CD14-positive monocyte (primary cell): ENCODE data around the gene PUDP. TPM values are rescaled to one million over a fixed set of nuclear protein-coding genes. Genes with fewer than 3 reads are reported as not detected.

Experiments used
- DNase-seq, 3 donors: peaks; one replicate each; pipeline ENCODE4 v3.0.0-alpha.2; 2011 to 2022
- H2AFZ ChIP-seq: 2 replicates; pipeline ENCODE4 v1.6.0; 2012; ENCODE audit warnings: mild to moderate bottlenecking, low read depth, low read length, inconsistent platforms; ENCODE audit not compliant: insufficient read depth, poor library complexity, severe bottlenecking
- H3K27ac ChIP-seq, 2 donors: 1 replicate in 1 of 2; 2 replicates in 1 of 2; pipeline ENCODE4 v1.5.1; 2012 to 2013; ENCODE audit warnings: low read length in 2 of 2, control low read depth in 1 of 2, inconsistent platforms in 1 of 2, low read depth in 1 of 2, mild to moderate bottlenecking in 1 of 2
- H3K27me3 ChIP-seq, 2 donors: one replicate each; pipeline versions ENCODE4 v1.6.0 to v1.6.1; 2011 to 2013; ENCODE audit warnings: low read length in 2 of 2; ENCODE audit not compliant: control insufficient read depth in 2 of 2, insufficient read depth in 2 of 2
- H3K36me3 ChIP-seq, 2 donors: replicated peaks in 1 of 2; 1 replicate in 1 of 2; 2 replicates in 1 of 2; pipeline versions ENCODE4 v1.5.1 to v1.6.1; 2012 to 2013; ENCODE audit warnings: low read length in 2 of 2, control low read depth in 1 of 2, inconsistent platforms in 1 of 2, mild to moderate bottlenecking in 1 of 2; ENCODE audit not compliant: insufficient read depth in 2 of 2, control insufficient read depth in 1 of 2
- H3K4me1 ChIP-seq, 2 donors: 1 replicate in 1 of 2; 2 replicates in 1 of 2; pipeline versions ENCODE4 v1.5.1 to v1.6.1; 2012 to 2013; ENCODE audit warnings: low read length in 2 of 2, control low read depth in 1 of 2, inconsistent platforms in 1 of 2, mild to moderate bottlenecking in 1 of 2, moderate library complexity in 1 of 2; ENCODE audit not compliant: insufficient read depth in 2 of 2, control insufficient read depth in 1 of 2
- H3K4me2 ChIP-seq: replicated peaks from 2 replicates; pipeline ENCODE3; 2012; ENCODE audit warnings: low read length, moderate library complexity, mild to moderate bottlenecking; ENCODE audit not compliant: poor library complexity, severe bottlenecking; ENCODE audit errors: extremely low read depth
- H3K4me3 ChIP-seq, 3 experiments: fragments of 200-600 bp in 1 of 3; sonication (generic) in 1 of 3; replicated peaks in 1 of 3; 1 replicate in 2 of 3; 2 replicates in 1 of 3; pipeline ENCODE4 v1.5.1; 2011 to 2013; ENCODE audit warnings: low read length in 3 of 3, mild to moderate bottlenecking in 3 of 3, control low read depth in 2 of 3, low read depth in 2 of 3, inconsistent platforms in 1 of 3, moderate library complexity in 1 of 3
- H3K79me2 ChIP-seq: 2 replicates; pipeline ENCODE4 v1.6.0; 2012; ENCODE audit warnings: mild to moderate bottlenecking, control low read depth, inconsistent platforms, low read length, moderate library complexity; ENCODE audit not compliant: insufficient read depth
- H3K9ac ChIP-seq: 2 replicates; pipeline ENCODE4 v1.6.0; 2017; ENCODE audit warnings: low read length, mild to moderate bottlenecking; ENCODE audit not compliant: insufficient read depth, poor library complexity, severe bottlenecking
- H3K9me3 ChIP-seq, 2 donors: replicated peaks in 1 of 2; 1 replicate in 1 of 2; 2 replicates in 1 of 2; pipeline versions ENCODE4 v1.5.1 to v1.6.1; 2012 to 2013; ENCODE audit warnings: low read length in 2 of 2, control low read depth in 1 of 2; ENCODE audit not compliant: control insufficient read depth in 1 of 2, insufficient read depth in 1 of 2
- H4K20me1 ChIP-seq: 2 replicates; pipeline ENCODE4 v1.6.0; 2012; ENCODE audit warnings: mild to moderate bottlenecking, low read length, control low read depth, moderate library complexity; ENCODE audit not compliant: insufficient read depth
- H3K27ac Mint-ChIP-seq, 7 donors: one replicate each; pipeline ENCODE4 v1.8.0; 2020; ENCODE audit warnings: mild to moderate bottlenecking in 7 of 7, mixed read lengths in 7 of 7, moderate library complexity in 6 of 7, inconsistent platforms in 2 of 7
- H3K27me3 Mint-ChIP-seq, 3 donors: one replicate each; pipeline ENCODE4 v1.8.0; 2021 to 2022; ENCODE audit warnings: low read depth in 3 of 3, mild to moderate bottlenecking in 3 of 3, mixed read lengths in 3 of 3, moderate library complexity in 3 of 3, inconsistent platforms in 1 of 3
- H3K36me3 Mint-ChIP-seq, 2 donors: one replicate each; pipeline ENCODE4 v1.8.0; 2020; ENCODE audit warnings: mixed read lengths in 2 of 2, inconsistent platforms in 1 of 2, mild to moderate bottlenecking in 1 of 2
- H3K4me1 Mint-ChIP-seq: one replicate; pipeline ENCODE4 v1.8.0; 2020; ENCODE audit warnings: mild to moderate bottlenecking, mixed read lengths
- H3K4me3 Mint-ChIP-seq, 2 donors: one replicate each; pipeline ENCODE4 v1.8.0; 2020; ENCODE audit warnings: mild to moderate bottlenecking in 2 of 2, mixed read lengths in 2 of 2, moderate library complexity in 1 of 2
- H3K9me3 Mint-ChIP-seq, 7 donors: one replicate each; pipeline ENCODE4 v1.8.0; 2020 to 2022; ENCODE audit warnings: mixed read lengths in 7 of 7, mild to moderate bottlenecking in 6 of 7, moderate library complexity in 6 of 7, inconsistent platforms in 2 of 7
- CTCF ChIP-seq: fragments of 200-600 bp; IDR thresholded peaks from one replicate; pipeline ENCODE4 v1.8.0; 2022; ENCODE audit warnings: antibody characterized with exemption, mild to moderate bottlenecking
- WGBS: methylation state at CpG from one replicate; pipeline ENCODE4 v1.1.5; 2013; ENCODE audit warnings: missing lambda C conversion rate; ENCODE audit not compliant: insufficient coverage; 5-methylcytosine and 5-hydroxymethylcytosine counted together
- intact Hi-C, 2 donors: fragments of 100-400 bp; cut with micrococcal nuclease; formaldehyde crosslinking; loops; one replicate each; pipeline versions ENCODE4 v1.15.0 to v1.15.1; 2023
- polyA plus RNA-seq, 3 donors: library from polyadenylated mRNA; depleted of rRNA in 1 of 3; unstranded in 2 of 3; stranded (reverse) in 1 of 3; fragments of 300-500 nt in 2 of 3; fragments of >200 nt in 1 of 3; fragmentation: Illumina TruSeq in 2 of 3; gene quantifications; 1 replicate in 2 of 3; 2 replicates in 1 of 3; pipeline ENCODE4 v1.2.3, GENCODE V29; 2012 to 2021

PUDP gene
- polyA plus RNA-seq, 3 donors, result 21.4 to 49.5 (median 45.4) TPM

GRCh38 chrX:7158468-7158990 lies 10.6 kb upstream of the PUDP start:
- peaks cover 0 to 8% (median 5%) of the 10 kb centered on the region in 3 donors for H3K27me3 Mint-ChIP-seq
- peaks cover 2 to 3% of the 10 kb centered on the region in 2 donors for H3K36me3 Mint-ChIP-seq
- H3K79me2 ChIP-seq, result no peaks in the 10 kb centered on the region
- no peak overlapping the region for H3K4me3 Mint-ChIP-seq
- no peaks in the 10 kb centered on the region for H3K36me3 ChIP-seq
- no peak for TF ChIP-seq CTCF
- WGBS, result no CpG with 5 or more reads among the region's 5 CpGs
- no peaks in the 10 kb centered on the region for H4K20me1 ChIP-seq
- peaks cover 3 to 4% of the 10 kb centered on the region in 2 donors for H3K4me1 ChIP-seq
- peaks cover 0 to 1% (median 0%) of the 10 kb centered on the region in 7 donors for H3K9me3 Mint-ChIP-seq
- H3K27me3 ChIP-seq, result peaks cover 0 to 3% of the 10 kb centered on the region in 2 donors
- no peaks in the 10 kb centered on the region for H3K9me3 ChIP-seq
- no peak overlapping the region for H3K4me3 ChIP-seq
- no peak for DNase-seq
- H3K27ac Mint-ChIP-seq, result no peak overlapping the region
- H3K4me1 Mint-ChIP-seq, result peaks cover 7% of the 10 kb centered on the region
- intact Hi-C loops, result no loop called here
- no peak overlapping the region for H2AFZ ChIP-seq
- no peak overlapping the region for H3K4me2 ChIP-seq
- H3K27ac ChIP-seq, result no peak overlapping the region
- no peak overlapping the region for H3K9ac ChIP-seq

- no peak overlapping the region for H3K4me2 ChIP-seq
Observed at GRCh38 chrX:7156879-7157278, 8.9 kb upstream of the PUDP start.

More at GRCh38 chrX:7156879-7157278, 8.9 kb upstream of the PUDP start:
- peaks cover 0 to 3% of the 10 kb centered on the region in 2 donors for H3K27me3 ChIP-seq
- H3K27me3 Mint-ChIP-seq, result peaks cover 0 to 10% (median 3%) of the 10 kb centered on the region in 3 donors
- H3K4me3 ChIP-seq, result no peak overlapping the region
- H3K9me3 ChIP-seq, result no peaks in the 10 kb centered on the region
- no peaks in the 10 kb centered on the region for H3K36me3 ChIP-seq
- peaks cover 3 to 4% of the 10 kb centered on the region in 2 donors for H3K4me1 ChIP-seq
- intact Hi-C loops, result no loop called here
- no peak overlapping the region for H2AFZ ChIP-seq
- no CpG with 5 or more reads among the region's 3 CpGs for WGBS
- H3K9ac ChIP-seq, result no peak overlapping the region
- H4K20me1 ChIP-seq, result no peaks in the 10 kb centered on the region
- peaks cover 2 to 6% of the 10 kb centered on the region in 2 donors for H3K36me3 Mint-ChIP-seq
- H3K79me2 ChIP-seq, result no peaks in the 10 kb centered on the region
- H3K9me3 Mint-ChIP-seq, result peaks cover 0 to 2% (median 0%) of the 10 kb centered on the region in 7 donors
- H3K4me3 Mint-ChIP-seq, result no peak overlapping the region
- peak overlapping the region in 1 of 7 donors; percentile 26 for H3K27ac Mint-ChIP-seq
- peaks cover 7% of the 10 kb centered on the region for H3K4me1 Mint-ChIP-seq
- no peak for DNase-seq
- TF ChIP-seq CTCF, result no peak
- H3K27ac ChIP-seq, result no peak overlapping the region
